ENCODE measurements around the gene TMEM131L.
"Not testable (repeated sequence)": the region's sequence is repeated elsewhere in the genome, so short reads cannot be mapped to it uniquely, and the experiment has no call there.

TMEM131L gene

DNA sequence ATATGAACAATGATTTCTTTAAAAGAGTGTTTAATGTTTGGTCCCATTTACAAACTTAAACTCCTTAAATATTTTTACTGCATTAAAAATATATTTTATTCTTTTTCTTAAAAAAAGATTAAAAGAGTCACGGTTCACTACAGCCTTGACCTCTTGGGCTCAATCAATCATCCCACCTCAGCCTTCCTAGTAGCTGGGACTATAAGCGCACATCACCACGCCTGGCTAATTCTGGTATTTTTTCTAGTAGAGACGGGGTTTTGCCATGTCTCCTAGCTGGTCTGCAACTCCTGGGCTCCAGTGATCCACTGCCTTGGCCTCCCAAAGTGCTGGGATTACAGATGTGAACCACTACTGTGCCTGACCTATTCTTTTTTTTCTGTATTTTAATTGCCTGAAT is 113.2 kb downstream of the TMEM131L start:
- no peak for DNase-seq

DNA sequence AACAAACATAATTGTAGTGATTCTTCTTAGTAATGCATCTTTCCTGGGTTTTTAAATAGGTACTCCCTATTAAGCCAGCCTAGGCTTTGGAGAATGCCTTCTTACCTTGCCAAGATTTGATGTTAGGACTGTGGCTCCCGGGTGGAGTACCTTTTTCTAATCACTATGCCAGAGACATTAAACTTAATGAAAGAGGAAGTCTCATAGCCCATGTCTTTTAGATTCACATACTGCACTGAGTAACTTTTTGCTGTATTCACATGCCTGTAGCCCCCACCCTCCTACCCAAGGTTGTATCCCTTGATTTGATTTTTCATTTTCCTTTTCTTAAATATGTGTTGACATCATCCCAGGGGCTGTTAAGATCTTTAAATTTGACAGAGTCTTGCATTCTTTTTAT is 113.7 kb downstream of the TMEM131L start:
- no peak for DNase-seq

DNA sequence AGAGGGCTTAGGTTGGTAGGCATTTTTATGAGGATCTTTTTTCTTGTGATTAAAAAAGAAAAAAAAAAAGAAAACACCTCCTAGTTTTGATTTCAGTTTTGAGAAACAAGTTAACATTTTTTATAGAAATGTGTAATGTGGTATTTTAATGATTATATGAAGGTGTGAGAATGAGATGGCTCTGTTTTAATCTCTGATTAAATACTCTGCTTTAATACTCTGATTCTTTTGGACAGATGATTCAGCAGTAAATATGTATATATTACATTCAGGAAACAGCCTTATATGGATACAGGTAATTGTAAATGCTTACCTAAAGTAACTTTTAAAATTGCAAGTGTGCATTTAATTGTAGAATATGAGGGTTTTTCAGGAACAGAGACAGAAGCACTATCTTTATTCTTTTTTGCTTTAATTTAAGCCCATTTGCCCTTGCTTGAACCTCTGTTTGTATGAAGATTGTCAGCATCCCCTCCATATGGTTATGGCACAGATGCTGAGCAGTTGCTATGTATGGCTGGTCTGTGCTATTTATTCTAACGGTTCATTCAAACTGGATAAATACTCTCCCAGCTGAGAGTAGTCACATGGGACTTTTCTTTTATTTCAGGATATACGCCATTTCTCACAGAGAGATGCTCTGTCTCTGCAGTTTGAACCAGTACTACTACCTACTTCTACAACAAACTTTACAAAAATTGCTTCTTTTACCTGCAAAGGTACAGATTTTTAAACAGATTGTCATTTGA is 117.0 kb downstream of the TMEM131L start:
- no peak for DNase-seq

DNA sequence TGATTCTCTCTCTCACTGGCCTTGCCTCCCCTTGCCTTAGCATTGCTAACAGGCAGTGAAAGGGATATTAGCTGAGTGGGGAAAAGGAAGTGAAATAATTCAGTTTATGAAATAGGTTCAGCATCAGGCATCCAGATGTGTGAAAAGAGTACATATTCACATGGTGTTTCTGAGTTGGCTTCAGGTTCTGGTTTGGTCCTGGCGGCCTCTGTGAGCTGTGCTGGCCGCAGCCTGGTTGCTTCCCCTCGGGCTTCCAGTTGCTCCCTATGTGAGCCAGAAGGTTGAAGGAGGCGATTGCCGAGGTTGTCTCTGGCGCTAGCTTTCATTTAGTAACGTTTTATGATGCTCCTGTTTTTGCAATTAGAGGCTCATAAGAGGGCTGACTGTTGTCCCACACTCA is 118.9 kb downstream of the TMEM131L start:
- DNase-seq = no peak

DNA sequence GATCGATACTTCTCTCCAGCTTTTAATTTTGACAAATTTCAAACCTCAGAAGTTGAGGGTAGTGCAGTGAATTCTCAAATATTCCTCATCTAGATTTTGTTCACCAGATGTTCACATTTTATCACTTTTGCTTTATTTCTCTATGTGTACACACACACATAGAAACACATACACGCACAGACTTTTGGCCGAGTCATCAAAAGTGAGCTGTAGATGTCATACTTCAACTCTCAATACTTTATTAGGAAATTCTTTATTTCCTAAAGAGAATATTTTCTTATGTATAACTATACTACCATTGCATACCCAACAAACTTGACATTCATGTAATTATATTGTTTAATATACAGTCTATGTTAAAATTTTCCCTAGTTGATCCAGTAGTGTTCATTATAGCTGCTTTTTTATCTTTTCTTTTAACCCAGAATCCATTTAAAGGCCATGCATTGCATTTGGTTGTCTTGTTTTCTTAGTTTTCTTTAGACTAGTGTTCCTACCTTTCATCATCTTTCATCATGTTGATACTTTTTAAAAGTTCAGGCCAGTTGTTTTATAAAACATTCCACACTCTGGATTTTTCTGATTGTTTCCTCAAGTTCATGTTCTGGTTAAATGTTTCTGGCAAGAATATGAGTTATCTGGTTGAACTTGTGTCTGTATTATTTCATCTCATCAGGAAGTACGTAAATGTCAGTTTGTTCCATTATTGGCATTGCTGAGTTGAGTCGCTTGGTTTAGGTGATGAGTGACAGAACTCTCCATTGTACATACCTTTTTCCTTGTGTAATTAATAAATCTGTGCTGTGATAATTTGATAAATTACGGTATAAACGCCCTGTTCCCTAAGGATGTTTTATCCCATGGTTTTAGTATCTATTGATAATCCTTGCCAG is 123.8 kb downstream of the TMEM131L start:
- no peak for DNase-seq

DNA sequence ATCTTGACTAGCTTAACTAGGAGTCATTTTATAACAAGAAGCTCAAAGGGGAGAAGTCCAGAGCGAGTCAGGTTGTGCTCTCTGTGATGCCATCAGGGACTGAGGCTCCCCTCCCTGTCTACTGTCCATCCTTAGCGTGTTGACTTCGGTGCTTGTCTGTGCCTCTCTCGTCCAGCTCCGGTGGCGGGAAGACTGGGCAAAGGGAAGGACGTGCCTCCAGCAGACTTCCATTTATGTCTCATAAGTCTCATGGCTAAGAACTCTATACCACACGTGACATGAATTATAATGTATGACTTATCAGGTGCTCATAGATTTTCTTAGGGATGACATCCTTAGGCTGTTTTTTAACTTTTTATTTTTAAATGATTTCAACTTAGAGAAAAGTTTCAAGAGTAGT is 125.3 kb downstream of the TMEM131L start:
- no peak for DNase-seq

DNA sequence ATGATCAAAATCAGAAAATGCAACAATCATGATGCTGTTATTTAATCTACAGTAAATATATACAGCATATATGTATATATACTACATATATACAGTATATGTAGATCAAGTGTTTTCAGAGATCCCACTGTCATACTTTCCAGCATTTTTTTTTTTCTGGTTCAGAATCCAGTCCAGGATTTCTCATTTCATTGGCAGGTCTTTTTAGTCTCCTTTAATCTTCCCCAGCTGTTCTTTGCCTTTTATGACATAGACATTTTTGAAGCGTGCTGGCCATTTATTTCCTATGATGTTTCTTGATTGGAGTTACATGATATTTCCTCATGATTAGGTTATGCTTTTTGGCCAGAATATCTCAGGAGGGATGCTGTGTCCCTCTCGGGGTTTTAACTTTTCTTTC is 125.9 kb downstream of the TMEM131L start:
- no peak for DNase-seq

DNA sequence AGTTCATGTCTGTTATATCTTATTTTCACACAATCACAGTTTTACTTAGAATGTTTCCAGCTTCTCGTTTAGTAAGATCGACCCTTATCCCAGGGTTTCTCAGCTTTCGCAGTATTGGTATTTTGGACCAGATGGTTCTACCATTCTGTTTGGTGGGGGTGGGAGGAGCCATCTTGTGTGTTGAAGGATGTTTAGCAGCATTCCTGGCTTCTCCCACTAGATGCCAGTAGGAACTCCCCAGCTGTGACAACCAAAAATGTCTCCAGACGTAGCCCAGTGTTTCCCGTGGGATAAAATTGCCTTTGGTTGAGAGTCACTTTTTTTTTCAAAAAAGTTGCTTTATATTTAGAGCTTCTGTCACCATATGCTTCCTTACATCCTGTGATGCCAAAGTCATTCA is 127.0 kb downstream of the TMEM131L start:
- DNase-seq = no peak

DNA sequence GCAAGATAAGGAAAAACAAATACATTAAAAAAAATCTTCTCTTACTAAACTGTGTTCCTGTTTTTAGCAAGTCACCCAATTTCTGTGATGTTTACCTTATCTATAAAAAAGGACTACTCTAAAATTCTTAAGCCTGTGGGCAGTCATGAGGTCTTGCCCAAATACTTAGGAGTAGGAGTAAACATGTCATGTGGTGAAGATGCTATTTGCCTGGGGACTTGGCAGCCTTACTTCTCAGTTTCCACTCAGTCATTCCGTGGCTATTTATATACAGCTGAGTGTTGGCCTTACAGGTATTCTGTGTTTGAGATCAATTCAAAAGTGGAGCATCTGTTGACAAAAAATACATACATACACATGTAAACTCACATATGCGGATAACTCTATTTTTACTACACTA is 128.1 kb downstream of the TMEM131L start:
- DNase-seq = no peak

DNA sequence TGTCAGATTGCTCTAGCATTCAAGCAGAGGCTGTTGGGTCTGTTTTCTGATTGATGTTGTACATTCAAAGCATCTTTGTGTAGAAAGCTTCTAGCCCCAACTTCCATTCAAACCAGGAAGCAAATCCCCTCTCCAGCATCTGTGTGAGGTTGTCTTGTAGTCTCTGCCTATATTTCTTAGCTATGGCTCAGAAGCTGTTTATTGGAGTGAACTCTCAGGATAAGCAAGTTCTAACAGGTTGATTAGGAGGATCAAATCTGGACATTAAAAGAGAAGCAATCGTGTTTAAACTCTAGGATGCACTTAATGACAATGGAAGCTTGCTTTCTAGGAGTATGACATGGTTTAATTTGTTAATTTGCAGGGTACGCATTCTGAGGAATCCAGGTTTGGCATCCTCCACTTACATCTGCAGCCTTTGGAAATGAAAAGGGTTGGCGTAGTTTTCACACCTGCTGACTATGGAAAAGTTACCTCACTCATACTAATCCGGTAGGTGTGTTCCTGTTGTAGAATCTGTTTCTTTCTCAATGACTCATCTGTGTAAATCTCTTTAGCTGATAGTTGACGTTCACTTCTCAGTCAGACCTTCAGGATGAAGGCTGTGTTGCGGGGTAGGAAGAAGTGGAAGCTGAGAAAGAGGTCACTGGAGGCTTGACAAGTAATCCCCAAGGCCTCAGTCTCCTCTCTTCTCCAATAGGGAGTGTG is 129.9 kb downstream of the TMEM131L start:
- DNase-seq = no peak

DNA sequence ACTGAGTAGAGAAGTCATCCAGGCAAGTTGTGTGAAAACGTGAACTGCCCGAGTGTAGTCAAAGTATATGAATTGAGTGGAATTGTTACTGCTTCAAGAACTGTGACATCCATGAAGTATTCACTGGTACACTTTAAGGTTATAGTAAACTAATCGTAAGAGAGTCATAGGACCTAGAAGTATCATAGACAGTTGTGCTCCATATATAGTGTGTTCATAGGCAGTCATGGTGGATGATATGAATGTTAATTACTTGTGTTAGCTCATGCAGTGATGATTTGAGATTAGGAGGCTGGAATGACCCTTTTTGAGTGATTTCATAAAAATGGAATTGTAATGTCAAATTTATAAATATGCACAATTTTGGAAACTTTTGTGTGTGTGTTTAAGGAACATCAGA is 136.6 kb downstream of the TMEM131L start:
- no peak for DNase-seq

DNA sequence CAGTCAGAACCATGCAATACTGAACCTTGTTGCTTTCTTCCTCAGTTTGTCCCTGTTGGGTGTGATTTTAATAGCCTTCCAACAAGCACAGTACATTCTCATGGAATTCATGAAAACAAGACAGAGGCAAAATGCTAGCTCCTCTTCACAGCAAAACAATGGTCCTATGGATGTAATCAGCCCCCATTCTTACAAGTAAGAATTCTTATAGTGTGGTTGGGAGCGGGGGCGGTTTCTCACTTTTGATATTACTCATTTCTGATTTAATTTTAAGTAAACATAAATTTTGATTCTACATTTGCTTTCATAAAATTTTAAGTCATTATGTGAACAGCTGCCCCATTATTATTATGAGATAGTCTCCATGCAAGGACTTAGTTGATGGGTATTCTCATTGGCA is 137.1 kb downstream of the TMEM131L start:
- no peak for DNase-seq

DNA sequence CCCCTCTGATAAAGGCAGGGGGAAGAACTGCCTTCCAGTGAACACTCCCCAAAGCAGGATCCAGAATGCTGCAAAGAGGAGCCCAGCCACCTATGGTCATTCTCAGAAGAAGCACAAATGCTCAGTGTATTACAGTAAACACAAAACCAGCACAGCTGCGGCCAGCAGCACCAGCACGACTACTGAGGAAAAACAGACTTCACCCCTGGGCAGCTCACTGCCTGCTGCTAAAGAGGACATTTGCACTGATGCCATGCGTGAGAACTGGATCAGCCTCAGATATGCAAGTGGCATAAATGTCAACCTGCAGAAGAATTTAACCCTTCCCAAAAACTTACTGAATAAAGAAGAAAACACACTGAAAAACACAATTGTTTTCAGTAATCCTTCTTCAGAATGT is 137.7 kb downstream of the TMEM131L start:
- no peak for DNase-seq

DNA sequence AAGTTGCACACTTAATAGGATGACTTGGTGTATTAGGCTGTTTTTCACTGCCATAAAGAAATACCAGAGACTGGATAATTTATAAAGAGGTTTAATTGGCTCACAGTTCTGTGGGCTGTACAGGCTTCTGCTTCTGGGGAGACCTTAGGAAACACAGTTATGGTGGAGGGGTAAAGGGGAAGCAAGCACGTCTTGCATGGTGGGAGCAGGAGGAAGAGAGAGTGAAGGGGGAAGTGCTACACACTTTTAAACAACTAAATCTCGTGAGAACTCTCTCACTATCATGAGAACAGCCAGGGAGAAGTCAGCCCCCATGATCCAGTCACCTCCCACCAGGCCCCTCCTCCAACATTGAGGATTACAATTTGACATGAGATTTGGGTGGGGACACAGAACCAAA is 142.9 kb downstream of the TMEM131L start:
- not testable (repeated sequence) for DNase-seq

DNA sequence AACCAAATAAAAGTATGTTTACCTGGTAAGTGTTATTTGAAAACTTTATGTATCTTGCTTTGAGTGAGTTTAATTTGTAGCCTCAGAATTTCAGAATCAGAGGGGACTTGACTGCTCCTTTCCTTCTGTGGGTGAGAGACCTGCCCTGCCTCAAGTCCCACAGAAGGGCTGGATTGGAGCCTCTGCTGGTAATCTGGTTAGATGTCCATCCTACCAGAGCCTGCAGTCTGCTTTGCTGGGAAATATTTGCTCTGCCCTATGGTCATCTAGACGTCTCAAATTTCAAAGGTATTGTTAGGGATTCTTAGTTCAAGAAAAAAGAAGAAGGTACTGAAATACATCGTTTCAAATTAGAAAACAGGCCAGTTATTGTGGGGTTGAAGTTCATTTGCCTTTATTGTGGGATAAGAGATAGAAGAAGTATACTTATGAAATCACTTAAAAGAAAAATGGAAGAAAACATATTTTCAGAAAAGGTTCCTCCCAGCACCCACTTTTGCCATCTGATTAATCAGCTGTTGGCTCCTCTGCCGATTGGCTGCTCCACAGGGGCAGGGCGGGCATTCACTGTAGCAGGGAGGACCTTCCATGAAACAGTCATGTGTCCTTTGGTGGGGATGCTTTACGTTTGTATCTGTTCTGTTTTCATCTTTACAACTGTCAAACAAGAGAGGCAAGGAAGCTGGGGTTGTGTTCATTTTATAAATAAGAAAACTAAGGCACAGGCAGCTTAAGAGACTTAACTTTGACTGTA is 144.6 kb downstream of the TMEM131L start:
- no peak for DNase-seq

DNA sequence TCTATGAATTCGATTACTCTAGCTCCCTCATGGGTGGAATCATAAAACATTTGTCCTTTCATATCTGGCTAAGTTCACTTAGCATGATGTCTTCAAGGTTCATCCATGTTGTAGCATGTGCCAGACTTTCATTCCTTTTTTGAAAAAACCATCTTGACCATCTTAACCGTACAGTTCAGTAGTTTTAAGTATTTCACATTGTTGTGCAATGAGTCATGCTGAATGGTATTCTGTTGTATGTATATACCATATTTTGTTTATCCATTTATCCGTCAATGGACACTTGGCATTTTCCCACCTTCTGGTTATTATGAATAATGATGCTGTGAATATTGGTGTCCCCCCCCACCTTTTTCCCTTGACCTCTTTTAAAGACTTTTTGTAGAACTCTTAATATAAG is 145.5 kb downstream of the TMEM131L start:
- DNase-seq = no peak

DNA sequence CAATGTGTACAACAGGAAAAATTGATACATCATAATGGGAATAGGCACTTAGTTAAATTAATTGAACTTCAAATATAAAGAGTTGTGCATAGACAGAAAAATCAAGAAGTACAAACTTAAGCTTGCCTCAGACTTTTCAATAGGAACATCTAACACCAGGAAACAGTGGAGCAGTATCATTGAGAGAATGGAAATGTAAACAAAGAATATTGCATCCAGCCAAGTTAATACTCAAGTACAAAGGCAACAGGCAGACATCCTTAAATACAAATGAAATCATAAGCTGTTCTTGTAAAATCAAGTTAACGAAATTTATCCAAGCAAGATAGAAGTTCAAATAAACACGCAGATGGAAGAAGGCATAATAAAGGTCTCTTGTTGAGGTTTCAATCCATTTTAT is 146.7 kb downstream of the TMEM131L start:
- no peak for DNase-seq

DNA sequence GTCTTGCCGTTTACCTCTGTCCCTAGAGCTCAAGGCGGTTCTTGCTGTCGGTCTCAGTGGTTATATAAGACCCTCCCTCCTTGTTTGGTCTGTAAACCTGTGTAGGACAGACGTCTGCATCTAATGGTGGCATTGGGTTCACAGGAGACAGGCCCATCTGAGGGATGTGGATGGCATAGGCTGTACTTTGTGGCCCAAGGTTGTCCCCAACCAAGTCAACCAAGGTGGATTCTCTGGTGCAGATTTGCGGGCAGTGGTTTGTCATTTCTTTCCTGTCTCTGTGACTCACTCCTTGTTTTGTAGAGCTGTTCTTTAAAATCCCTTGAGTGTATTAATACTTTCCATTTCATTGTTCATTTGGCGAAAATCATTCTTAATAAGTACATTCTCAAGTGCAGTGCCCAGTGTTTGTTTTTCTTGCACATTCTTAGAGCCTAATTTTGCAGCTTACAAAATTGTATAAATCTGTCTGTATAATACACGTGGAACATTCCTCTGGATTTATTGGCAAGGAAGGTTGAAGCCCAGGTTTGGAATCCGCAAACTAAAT is 149.9 kb downstream of the TMEM131L start:
- no peak for DNase-seq

DNA sequence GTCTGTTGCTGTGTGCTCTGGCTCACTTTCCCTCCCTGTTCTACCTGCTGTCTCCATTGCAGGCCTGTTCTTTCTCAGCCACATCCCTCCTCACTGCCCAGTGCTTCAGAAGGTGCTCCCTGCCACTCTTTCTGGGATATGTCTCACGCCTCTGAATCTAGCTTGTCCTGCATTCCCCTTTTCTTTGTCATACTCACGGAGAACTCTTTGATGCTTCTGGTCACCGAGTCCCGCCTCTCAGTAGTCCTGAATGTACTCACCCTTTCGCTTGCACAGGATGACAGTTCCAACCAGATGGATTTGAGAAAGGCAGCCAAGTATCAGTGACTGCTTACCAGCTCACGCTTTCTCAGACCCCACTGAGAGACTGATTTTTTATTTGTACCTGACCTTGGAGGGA is 152.7 kb downstream of the TMEM131L start:
- DNase-seq = no peak

DNA sequence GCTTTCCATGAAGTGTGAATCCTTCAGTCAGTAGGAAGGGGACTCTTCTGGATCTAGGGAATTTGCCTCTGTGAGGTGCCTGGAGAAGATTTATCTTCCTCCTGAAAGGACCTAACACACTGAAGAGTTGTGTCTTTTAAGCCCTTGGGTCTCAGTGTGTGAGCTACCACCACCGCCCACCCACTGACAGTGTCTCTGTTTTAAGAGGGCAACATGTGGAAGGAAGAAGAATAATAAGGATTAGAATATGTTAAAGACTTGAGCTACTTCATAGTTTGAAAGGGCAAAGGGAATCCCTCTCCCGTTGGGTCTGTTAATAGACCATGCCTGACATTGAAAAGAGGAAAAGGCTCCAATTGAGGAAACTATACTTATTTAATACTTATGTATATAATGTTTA is 153.7 kb downstream of the TMEM131L start:
- no peak for DNase-seq

DNA sequence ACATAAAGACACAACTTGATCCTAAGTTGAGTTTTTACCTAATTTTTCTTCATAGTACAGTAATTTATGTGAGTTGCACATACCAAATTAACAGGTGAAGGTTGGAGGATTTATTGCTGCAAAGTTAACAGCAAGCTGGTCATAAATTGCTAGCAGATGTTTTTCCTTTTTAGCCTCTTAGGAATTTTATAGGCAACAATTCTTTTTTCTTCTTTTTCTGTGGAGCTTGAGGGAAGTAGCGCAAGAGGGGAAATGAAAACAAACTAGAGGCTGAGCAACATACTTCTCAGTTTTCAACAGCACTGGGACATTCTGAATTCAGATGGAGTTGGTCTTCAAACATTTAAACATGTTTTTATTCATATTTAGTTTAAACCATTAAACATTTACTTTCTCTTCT is 154.2 kb downstream of the TMEM131L start:
- no peak for DNase-seq

DNA sequence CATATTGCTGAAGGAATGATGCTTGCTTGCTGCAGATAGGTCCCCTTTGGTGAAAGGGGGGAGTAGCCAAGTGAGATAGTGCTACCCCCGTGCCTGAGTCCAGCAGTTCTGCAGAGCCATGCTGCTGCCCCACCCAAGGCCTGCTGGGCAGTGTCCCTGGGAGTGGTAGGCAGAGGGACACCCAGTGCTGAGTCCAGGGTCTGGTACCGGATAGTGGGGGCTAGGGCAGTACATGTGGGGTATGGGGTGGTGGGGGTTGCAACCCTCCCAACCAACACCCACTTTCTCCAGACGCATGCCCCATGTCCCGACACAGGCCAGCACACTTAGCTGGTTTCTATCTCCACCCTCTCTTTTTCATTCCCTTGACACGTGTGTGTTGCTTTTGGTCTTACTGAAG is 155.9 kb downstream of the TMEM131L start:
- DNase-seq = no peak
